Left ventricle myocardium inferior (tissue), 1 donor: ENCODE results near the gene PARP4. TPM values are rescaled to one million over a fixed set of nuclear protein-coding genes. Genes with fewer than 3 reads are reported as not detected.

Experiments
- DNase-seq: peaks from one replicate; pipeline ENCODE4 v3.0.0-alpha.2; 2020
- H3K27ac ChIP-seq: fragments of 200-600 bp; replicated peaks from 2 replicates; pipeline ENCODE4 v1.8.0; 2021
- H3K27me3 ChIP-seq: fragments of 200-600 bp; 2 replicates; pipeline ENCODE4 v1.8.0; 2021; ENCODE audit warnings: low read depth
- H3K36me3 ChIP-seq: fragments of 200-600 bp; 2 replicates; pipeline ENCODE4 v1.8.0; 2021
- H3K4me1 ChIP-seq: fragments of 200-600 bp; 2 replicates; pipeline ENCODE4 v1.8.0; 2021
- H3K4me3 ChIP-seq: fragments of 200-600 bp; 2 replicates; pipeline ENCODE4 v1.8.0; 2021; ENCODE audit warnings: mild to moderate bottlenecking, moderate library complexity
- H3K9me3 ChIP-seq: fragments of 200-600 bp; replicated peaks from 2 replicates; pipeline ENCODE4 v1.8.0; 2021
- CTCF ChIP-seq: fragments of 200-600 bp; IDR thresholded peaks from 2 replicates; pipeline ENCODE4 v1.8.0; 2021; ENCODE audit warnings: antibody characterized with exemption, mild to moderate bottlenecking, borderline replicate concordance
- intact Hi-C: fragments of 100-400 bp; cut with micrococcal nuclease; formaldehyde crosslinking; loops from one replicate; pipeline ENCODE4 v1.11.0; 2022
- total RNA-seq: library from RNA; stranded (reverse); fragmentation: NEBNext Ultra II Directional; extraction: Animal tissue kit (Norgen Biotek cat#: 25700); gene quantifications from one replicate; pipeline ENCODE4 v1.2.1, GENCODE V29; 2021
- donor health status: DM: no; HTN: yes; CAD: no; lungs with severe emphysema.

PARP4 gene
- total RNA-seq, 1 donor from 2014 or later: 23.6 TPM

GRCh38 chr13:24459726-24460125, 52.9 kb downstream of the PARP4 start:
- Histone ChIP-seq H3K27me3 (no peaks in the 10 kb centered on the region), H3K9me3 (no peaks in the 10 kb centered on the region), H3K36me3 (peaks cover 65% of the 10 kb centered on the region), H3K4me1 (peaks cover 4% of the 10 kb centered on the region), H3K4me3 (no peak overlapping the region), H3K27ac (no peak overlapping the region)
- no peak for DNase-seq
- intact Hi-C loops: no loop called here
- TF ChIP-seq CTCF: no peak

DNA sequence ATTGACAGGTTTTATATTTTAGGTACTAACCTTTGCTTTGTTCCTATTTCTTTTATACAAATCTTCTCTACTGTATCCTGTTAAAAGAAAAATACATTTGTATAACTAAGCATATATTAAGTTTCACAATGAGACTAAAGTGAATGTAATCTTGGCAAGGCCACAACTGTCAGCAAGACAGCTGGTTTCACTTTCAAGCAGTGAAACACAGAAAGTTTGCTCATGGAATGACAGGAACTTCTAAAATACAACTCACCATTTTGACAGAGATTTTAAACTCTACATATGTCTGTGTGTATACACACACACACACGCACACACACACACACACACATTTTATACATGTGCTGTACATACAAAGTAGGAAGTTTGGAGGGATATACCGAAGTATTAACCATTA, 53.3 kb downstream of the PARP4 start:
- peaks cover 69% of the 10 kb centered on the region for H3K36me3 ChIP-seq
- no peak for TF ChIP-seq CTCF

GRCh38 chr13:24458736-24459135, 53.8 kb downstream of the PARP4 start:
- no peak for DNase-seq
- Histone ChIP-seq H3K27me3 (no peaks in the 10 kb centered on the region), H3K27ac (no peak overlapping the region), H3K9me3 (no peaks in the 10 kb centered on the region), H3K4me3 (no peak overlapping the region), H3K36me3 (peaks cover 74% of the 10 kb centered on the region), H3K4me1 (peaks cover 4% of the 10 kb centered on the region)
- no peak for TF ChIP-seq CTCF
- intact Hi-C loops: no loop called here

More for the DNA sequence above, 53.3 kb downstream of the PARP4 start:
- Histone ChIP-seq H3K9me3 (no peaks in the 10 kb centered on the region), H3K4me3 (no peak overlapping the region), H3K4me1 (peaks cover 4% of the 10 kb centered on the region), H3K27me3 (no peaks in the 10 kb centered on the region), H3K27ac (no peak overlapping the region)
- intact Hi-C loops: no loop called here
- no peak for DNase-seq

- no peaks in the 10 kb centered on the region for H3K9me3 ChIP-seq
- no peak overlapping the region for H3K27ac ChIP-seq
- intact Hi-C loops: no loop called here
- no peak overlapping the region for H3K4me3 ChIP-seq
- peaks cover 85% of the 10 kb centered on the region for H3K36me3 ChIP-seq
- DNase-seq: no peak
- no peak for TF ChIP-seq CTCF
- peaks cover 4% of the 10 kb centered on the region for H3K4me1 ChIP-seq
- H3K27me3 ChIP-seq: no peaks in the 10 kb centered on the region
Observed at GRCh38 chr13:24456396-24456795, 56.2 kb downstream of the PARP4 start.

DNA sequence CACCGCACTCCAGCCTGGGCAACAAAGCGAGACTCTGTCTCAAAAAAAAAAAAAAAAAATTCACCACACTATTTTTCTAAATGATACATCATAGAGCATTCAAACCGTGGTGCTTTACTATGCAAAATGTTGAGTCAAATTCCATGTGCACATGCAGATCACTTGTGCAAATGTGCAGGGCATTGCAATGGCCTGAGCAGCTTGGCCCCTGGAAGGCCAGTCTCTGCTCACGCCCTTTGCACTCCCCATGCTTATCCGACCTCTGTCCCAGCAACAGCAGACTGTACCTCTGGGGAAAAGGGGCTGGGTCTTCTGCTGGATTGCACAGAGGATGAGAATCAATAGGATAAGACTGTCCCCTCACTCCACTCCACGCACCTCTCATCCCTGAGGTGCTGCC, 58.5 kb downstream of the PARP4 start:
- Histone ChIP-seq H3K9me3 (no peaks in the 10 kb centered on the region), H3K4me1 (peaks cover 6% of the 10 kb centered on the region), H3K27ac (no peak overlapping the region), H3K27me3 (no peaks in the 10 kb centered on the region), H3K36me3 (peaks cover 90% of the 10 kb centered on the region), H3K4me3 (no peak overlapping the region)
- no peak for DNase-seq
- TF ChIP-seq CTCF: no peak
- intact Hi-C loops: no loop called here

GRCh38 chr13:24452044-24452443, 60.5 kb downstream of the PARP4 start:
- Histone ChIP-seq H3K9me3 (no peaks in the 10 kb centered on the region), H3K27ac (no peak overlapping the region), H3K27me3 (no peaks in the 10 kb centered on the region), H3K4me3 (no peak overlapping the region), H3K36me3 (peaks cover 88% of the 10 kb centered on the region), H3K4me1 (peaks cover 6% of the 10 kb centered on the region)
- no peak for DNase-seq
- TF ChIP-seq CTCF: no peak
- intact Hi-C loops: no loop called here
